K562 (cell line): ENCODE results near the gene SERPINE2. TPM values are rescaled to one million over a fixed set of nuclear protein-coding genes. Genes with fewer than 3 reads are reported as not detected.
A peak's percentile ranks its signal among the peaks of the same experiment; 100 is the strongest.

ENCODE experiments used
- CBX3 ChIP-seq, 2 experiments: IDR thresholded peaks; 1 replicate in 1 of 2; 2 replicates in 1 of 2; pipeline ENCODE4 v1.6.1; 2012; ENCODE audit warnings: inconsistent platforms in 2 of 2, low read length in 2 of 2, borderline replicate concordance in 1 of 2, control low read depth in 1 of 2
- CC2D1A ChIP-seq: fragments of 450-650 bp; IDR thresholded peaks from 2 replicates; pipeline ENCODE4 v1.6.1; 2017; ENCODE audit warnings: mild to moderate bottlenecking
- CEBPG ChIP-seq, 3 experiments: fragments of 200-800 bp in 1 of 3; sonication (Bioruptor generic) in 1 of 3; sonication (generic) in 1 of 3; formaldehyde crosslinking in 1 of 3; IDR thresholded peaks in 2 of 3; conservative IDR thresholded peaks in 1 of 3; 2 replicates each; pipeline versions ENCODE4 v1.6.1 to v1.8.0; 2016 to 2022; ENCODE audit warnings: missing compliant biosample characterization in 2 of 3, missing genetic modification characterization in 2 of 3, mild to moderate bottlenecking in 1 of 3, missing genetic modification reagents in 1 of 3
- ELF1 ChIP-seq: fragments of 200-800 bp; sonication (Bioruptor generic); IDR thresholded peaks from 2 replicates; pipeline ENCODE4 v1.6.1; 2016; ENCODE audit warnings: missing genetic modification characterization, missing compliant biosample characterization
- EP400 ChIP-seq: fragments of 450-650 bp; IDR thresholded peaks from 2 replicates; pipeline ENCODE4 v1.6.1; 2017; ENCODE audit warnings: antibody characterized with exemption, mild to moderate bottlenecking, moderate library complexity
- GATAD2B ChIP-seq: fragments of 450-650 bp; IDR thresholded peaks from 2 replicates; pipeline ENCODE4 v1.6.1; 2017; ENCODE audit warnings: mild to moderate bottlenecking, borderline replicate concordance
- HNRNPLL ChIP-seq: fragments of 200-400 bp; formaldehyde crosslinking; IDR thresholded peaks from 2 replicates; pipeline ENCODE4 v1.6.1; 2017; ENCODE audit warnings: low read length, low read depth, mild to moderate bottlenecking; ENCODE audit not compliant: poor library complexity, severe bottlenecking
- HSF4 ChIP-seq: fragments of 250-450 bp; sonication (Bioruptor Pico); IDR thresholded peaks from 2 replicates; pipeline ENCODE4 v2.1.2; 2022; ENCODE audit warnings: mild to moderate bottlenecking, moderate library complexity, borderline replicate concordance
- LEF1 ChIP-seq: fragments of 450-650 bp; IDR thresholded peaks from 2 replicates; pipeline ENCODE4 v1.6.1; 2016; ENCODE audit warnings: mild to moderate bottlenecking
- NR4A1 ChIP-seq, 2 experiments: fragments of 250-450 bp in 1 of 2; fragments of 450-650 bp in 1 of 2; sonication (Bioruptor Pico) in 1 of 2; IDR thresholded peaks; 2 replicates each; pipeline versions ENCODE4 v1.4.0 to v1.6.1; 2016 to 2020; ENCODE audit warnings: mild to moderate bottlenecking in 2 of 2, missing compliant biosample characterization in 1 of 2, missing genetic modification characterization in 1 of 2, moderate library complexity in 1 of 2
- polyA plus RNA-seq, 8 experiments: library from polyadenylated mRNA; depleted of rRNA in 4 of 8; stranded (reverse) in 5 of 8; unstranded in 3 of 8; fragments of >200 nt; fragmentation: Nextera tagmentation in 2 of 8; fragmentation: Illumina TruSeq in 1 of 8; extraction: Ambion mirVana in 2 of 8; extraction: Trizol in 1 of 8; gene quantifications; 2 replicates each; pipeline versions ENCODE4 v1.2.1 to v1.2.3, GENCODE V29; 2011 to 2014; ENCODE audit warnings: inconsistent platforms in 1 of 8, missing spikeins in 1 of 8
- total RNA-seq, 7 experiments: library from RNA; depleted of rRNA in 6 of 7; stranded (reverse); fragments of >200 nt in 6 of 7; fragmentation: Illumina TruSeq in 2 of 7; extraction: Trizol in 2 of 7; gene quantifications; 2 replicates each; pipeline versions ENCODE4 v1.2.1 to v1.2.3, GENCODE V29; 2011 to 2021; ENCODE audit warnings: low replicate concordance in 1 of 7
- TF ChIP-seq, protein P1 (sequence below), 2 experiments: fragments of 450-650 bp; IDR thresholded peaks; 2 replicates each; pipeline ENCODE4 v1.6.1; 2018; ENCODE audit warnings: mild to moderate bottlenecking in 2 of 2, low read depth in 1 of 2; ENCODE audit not compliant: partially characterized antibody in 2 of 2
- TF ChIP-seq, protein P2 (sequence below): fragments of 250-450 bp; sonication (Bioruptor Pico); IDR thresholded peaks from 2 replicates; pipeline ENCODE4 v1.8.0; 2022; ENCODE audit warnings: inconsistent platforms, mild to moderate bottlenecking, moderate library complexity, borderline replicate concordance
- TF ChIP-seq, protein P3 (sequence below): fragments of 450-650 bp; formaldehyde crosslinking; IDR thresholded peaks from 2 replicates; pipeline ENCODE4 v1.4.0; 2020; ENCODE audit warnings: mild to moderate bottlenecking, moderate library complexity
- TF ChIP-seq, protein P4 (sequence below): fragments of 250-450 bp; sonication (Bioruptor Pico); IDR thresholded peaks from 2 replicates; pipeline ENCODE4 v1.5.1; 2021; ENCODE audit warnings: mild to moderate bottlenecking

The SERPINE2 gene
- total and polyA plus RNA-seq, 9 of the 15 experiments (the other 6 are each of a cell fraction or from before 2014, with no cell fraction given), result 0.03 to 0.16 (median 0.13) TPM; not detected in 6

DNA sequence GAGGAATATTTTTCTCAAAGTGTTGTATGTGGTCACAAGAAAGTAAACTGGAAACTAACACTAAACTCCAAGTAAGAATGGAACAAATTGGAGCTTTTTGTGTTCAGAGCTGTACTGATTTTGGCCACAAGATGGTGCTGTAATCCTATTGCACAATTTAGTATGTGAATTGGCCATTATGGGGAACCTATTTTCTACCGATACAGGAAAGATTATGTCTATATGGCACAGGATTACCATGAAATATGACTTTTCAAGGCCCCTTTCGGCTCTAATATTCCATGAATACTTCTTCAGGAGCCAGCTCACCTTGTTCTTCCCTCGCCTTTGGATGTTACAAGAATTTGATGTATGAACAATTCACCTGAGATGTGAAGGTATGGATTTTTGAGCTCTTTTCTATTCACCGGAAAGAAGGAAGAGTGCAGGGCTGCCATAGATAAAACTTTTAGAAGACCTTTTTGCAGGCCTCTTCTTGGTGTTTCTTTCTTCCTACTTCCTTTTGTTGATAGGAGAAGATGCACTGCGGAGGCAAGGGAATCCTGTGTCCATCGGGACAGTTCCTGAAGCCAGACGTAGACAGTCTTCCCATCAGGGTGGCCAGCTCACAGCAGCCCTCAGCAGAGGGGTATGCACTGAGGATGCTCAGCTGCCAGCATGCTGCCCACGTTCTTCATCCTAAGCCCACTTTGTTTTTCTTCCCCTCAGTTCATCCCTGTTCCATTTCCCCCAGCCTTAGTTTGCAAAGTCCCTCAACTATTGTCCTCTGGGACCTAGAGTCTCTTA, 68.5 kb downstream of the SERPINE2 start (continued):
- TF ChIP-seq HNRNPLL (no peak), CEBPG (CRISPR knock-in tag; IDR thresholded peaks at IDR 0.05) (peak; percentile 45; the same call in 1 of the 2 replicates), CEBPG (tag; conservative IDR thresholded peaks at IDR 0.05 in 1 of 2, IDR thresholded peaks at IDR 0.05 in 1 of 2) (peak; percentile 85 to 92), CC2D1A (0 out of 2 replicates have a peak, but pooled peaks have one; percentile 32), HSF4 (CRISPR knock-in tag) (no peak), NR4A1 (CRISPR knock-in tag; IDR thresholded peaks at IDR 0.05) (no peak), NR4A1 (tag; IDR thresholded peaks at IDR 0.05) (no peak), GATAD2B (no peak), ELF1 (tag) (no peak), CBX3 (IDR thresholded peaks at IDR 0.05; ENCODE audit: borderline replicate concordance in 1 of 2, low read length in 2 of 2) (no peak), LEF1 (no peak), EP400 (no peak)
- TF ChIP-seq, protein P1, sequence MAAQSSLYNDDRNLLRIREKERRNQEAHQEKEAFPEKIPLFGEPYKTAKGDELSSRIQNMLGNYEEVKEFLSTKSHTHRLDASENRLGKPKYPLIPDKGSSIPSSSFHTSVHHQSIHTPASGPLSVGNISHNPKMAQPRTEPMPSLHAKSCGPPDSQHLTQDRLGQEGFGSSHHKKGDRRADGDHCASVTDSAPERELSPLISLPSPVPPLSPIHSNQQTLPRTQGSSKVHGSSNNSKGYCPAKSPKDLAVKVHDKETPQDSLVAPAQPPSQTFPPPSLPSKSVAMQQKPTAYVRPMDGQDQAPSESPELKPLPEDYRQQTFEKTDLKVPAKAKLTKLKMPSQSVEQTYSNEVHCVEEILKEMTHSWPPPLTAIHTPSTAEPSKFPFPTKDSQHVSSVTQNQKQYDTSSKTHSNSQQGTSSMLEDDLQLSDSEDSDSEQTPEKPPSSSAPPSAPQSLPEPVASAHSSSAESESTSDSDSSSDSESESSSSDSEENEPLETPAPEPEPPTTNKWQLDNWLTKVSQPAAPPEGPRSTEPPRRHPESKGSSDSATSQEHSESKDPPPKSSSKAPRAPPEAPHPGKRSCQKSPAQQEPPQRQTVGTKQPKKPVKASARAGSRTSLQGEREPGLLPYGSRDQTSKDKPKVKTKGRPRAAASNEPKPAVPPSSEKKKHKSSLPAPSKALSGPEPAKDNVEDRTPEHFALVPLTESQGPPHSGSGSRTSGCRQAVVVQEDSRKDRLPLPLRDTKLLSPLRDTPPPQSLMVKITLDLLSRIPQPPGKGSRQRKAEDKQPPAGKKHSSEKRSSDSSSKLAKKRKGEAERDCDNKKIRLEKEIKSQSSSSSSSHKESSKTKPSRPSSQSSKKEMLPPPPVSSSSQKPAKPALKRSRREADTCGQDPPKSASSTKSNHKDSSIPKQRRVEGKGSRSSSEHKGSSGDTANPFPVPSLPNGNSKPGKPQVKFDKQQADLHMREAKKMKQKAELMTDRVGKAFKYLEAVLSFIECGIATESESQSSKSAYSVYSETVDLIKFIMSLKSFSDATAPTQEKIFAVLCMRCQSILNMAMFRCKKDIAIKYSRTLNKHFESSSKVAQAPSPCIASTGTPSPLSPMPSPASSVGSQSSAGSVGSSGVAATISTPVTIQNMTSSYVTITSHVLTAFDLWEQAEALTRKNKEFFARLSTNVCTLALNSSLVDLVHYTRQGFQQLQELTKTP (IDR thresholded peaks at IDR 0.05; ENCODE audit: low read depth in 1 of 2, partially characterized antibody in 2 of 2), result no peak
- TF ChIP-seq, protein P2, sequence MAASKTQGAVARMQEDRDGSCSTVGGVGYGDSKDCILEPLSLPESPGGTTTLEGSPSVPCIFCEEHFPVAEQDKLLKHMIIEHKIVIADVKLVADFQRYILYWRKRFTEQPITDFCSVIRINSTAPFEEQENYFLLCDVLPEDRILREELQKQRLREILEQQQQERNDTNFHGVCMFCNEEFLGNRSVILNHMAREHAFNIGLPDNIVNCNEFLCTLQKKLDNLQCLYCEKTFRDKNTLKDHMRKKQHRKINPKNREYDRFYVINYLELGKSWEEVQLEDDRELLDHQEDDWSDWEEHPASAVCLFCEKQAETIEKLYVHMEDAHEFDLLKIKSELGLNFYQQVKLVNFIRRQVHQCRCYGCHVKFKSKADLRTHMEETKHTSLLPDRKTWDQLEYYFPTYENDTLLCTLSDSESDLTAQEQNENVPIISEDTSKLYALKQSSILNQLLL (CRISPR knock-in tag), result no peak
- TF ChIP-seq, protein P3, sequence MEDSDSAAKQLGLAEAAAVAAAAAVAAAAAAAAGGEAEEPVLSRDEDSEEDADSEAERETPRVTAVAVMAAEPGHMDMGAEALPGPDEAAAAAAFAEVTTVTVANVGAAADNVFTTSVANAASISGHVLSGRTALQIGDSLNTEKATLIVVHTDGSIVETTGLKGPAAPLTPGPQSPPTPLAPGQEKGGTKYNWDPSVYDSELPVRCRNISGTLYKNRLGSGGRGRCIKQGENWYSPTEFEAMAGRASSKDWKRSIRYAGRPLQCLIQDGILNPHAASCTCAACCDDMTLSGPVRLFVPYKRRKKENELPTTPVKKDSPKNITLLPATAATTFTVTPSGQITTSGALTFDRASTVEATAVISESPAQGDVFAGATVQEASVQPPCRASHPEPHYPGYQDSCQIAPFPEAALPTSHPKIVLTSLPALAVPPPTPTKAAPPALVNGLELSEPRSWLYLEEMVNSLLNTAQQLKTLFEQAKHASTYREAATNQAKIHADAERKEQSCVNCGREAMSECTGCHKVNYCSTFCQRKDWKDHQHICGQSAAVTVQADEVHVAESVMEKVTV (CRISPR knock-in tag), result peak; percentile 82
- TF ChIP-seq, protein P4, sequence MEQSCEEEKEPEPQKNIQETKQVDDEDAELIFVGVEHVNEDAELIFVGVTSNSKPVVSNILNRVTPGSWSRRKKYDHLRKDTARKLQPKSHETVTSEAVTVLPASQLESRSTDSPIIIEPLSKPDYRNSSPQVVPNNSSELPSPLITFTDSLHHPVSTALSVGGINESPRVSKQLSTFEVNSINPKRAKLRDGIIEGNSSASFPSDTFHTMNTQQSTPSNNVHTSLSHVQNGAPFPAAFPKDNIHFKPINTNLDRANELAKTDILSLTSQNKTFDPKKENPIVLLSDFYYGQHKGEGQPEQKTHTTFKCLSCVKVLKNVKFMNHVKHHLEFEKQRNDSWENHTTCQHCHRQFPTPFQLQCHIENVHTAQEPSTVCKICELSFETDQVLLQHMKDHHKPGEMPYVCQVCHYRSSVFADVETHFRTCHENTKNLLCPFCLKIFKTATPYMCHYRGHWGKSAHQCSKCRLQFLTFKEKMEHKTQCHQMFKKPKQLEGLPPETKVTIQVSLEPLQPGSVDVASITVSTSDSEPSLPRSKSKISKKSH (CRISPR knock-in tag), result no peak
